ENCODE data around the gene ASTN2. TPM values are rescaled to one million over a fixed set of nuclear protein-coding genes. Genes with fewer than 3 reads are reported as not detected.

Gene ASTN2
- total RNA-seq, 1 donor from 2014 or later = 2.3 TPM

- Histone ChIP-seq H3K27ac (no peak overlapping the region), H3K4me3 (no peak overlapping the region), H3K4me1 (no peaks in the 10 kb centered on the region), H3K36me3 (no peaks in the 10 kb centered on the region), H3K27me3 (no peaks in the 10 kb centered on the region), H3K9me3 (no peaks in the 10 kb centered on the region)
- no peak for DNase-seq (ENCODE audit: low spot score in 2 of 2)
- no peak for TF ChIP-seq CTCF (IDR thresholded peaks at IDR 0.05)
- intact Hi-C loops (cut with DNase I) = loop anchor here (10.0 kb wide), 1 partner anchor 905 kb away; no protein-coding TSS in a partner anchor
Observed at GRCh38 chr9:116499986-116500871, 914.6 kb downstream of the ASTN2 start.

- no peaks in the 10 kb centered on the region for H3K4me1 ChIP-seq
- no peaks in the 10 kb centered on the region for H3K36me3 ChIP-seq
- H3K27me3 ChIP-seq = no peaks in the 10 kb centered on the region
- intact Hi-C loops (cut with DNase I) = loop anchor here (10.0 kb wide), 1 partner anchor 905 kb away; no protein-coding TSS in a partner anchor
- H3K9me3 ChIP-seq = no peaks in the 10 kb centered on the region
- no peak overlapping the region for H3K4me3 ChIP-seq
- no peak for TF ChIP-seq CTCF (IDR thresholded peaks at IDR 0.05)
- DNase-seq (ENCODE audit: low spot score in 2 of 2) = no peak
- no peak overlapping the region for H3K27ac ChIP-seq
Observed at GRCh38 chr9:116499434-116499833, 915.4 kb downstream of the ASTN2 start.

GRCh38 chr9:116497095-116497890, 917.6 kb downstream of the ASTN2 start:
- H3K27ac ChIP-seq = no peak overlapping the region
- H3K36me3 ChIP-seq = no peaks in the 10 kb centered on the region
- no peak for DNase-seq (ENCODE audit: low spot score in 2 of 2)
- intact Hi-C loops (cut with DNase I) = loop anchor here (10.0 kb wide), 1 partner anchor 902 kb away; no protein-coding TSS in a partner anchor
- H3K27me3 ChIP-seq = no peaks in the 10 kb centered on the region
- no peak overlapping the region for H3K4me3 ChIP-seq
- H3K4me1 ChIP-seq = no peaks in the 10 kb centered on the region
- no peaks in the 10 kb centered on the region for H3K9me3 ChIP-seq
- TF ChIP-seq CTCF (IDR thresholded peaks at IDR 0.05) = no peak

DNA sequence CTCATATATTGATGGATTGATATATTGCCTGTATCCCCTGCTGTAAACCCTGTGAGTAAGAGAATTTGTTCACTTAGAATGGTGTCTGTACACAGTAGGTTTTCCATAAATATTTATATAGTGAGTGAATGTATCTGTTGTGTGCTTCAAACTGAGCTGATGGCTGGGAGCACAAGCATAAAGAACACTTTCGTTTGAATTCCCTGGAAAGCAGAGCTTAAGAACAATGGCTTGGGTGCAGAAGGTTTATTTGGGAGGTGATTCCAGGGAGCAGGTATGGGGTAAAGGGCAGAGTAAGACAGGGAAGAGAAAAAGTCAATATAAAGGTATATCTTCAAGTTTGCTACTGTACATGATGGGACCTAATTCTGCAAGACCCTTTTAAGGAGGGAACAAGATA, 918.7 kb downstream of the ASTN2 start:
- no peak for TF ChIP-seq CTCF (IDR thresholded peaks at IDR 0.05)
- no peak overlapping the region for H3K4me3 ChIP-seq
- H3K36me3 ChIP-seq = no peaks in the 10 kb centered on the region
- no peaks in the 10 kb centered on the region for H3K4me1 ChIP-seq
- intact Hi-C loops (cut with DNase I) = loop anchor here (10.0 kb wide), 1 partner anchor 901 kb away; no protein-coding TSS in a partner anchor
- no peaks in the 10 kb centered on the region for H3K27me3 ChIP-seq
- H3K9me3 ChIP-seq = no peaks in the 10 kb centered on the region
- no peak for DNase-seq (ENCODE audit: low spot score in 2 of 2)
- no peak overlapping the region for H3K27ac ChIP-seq

DNA sequence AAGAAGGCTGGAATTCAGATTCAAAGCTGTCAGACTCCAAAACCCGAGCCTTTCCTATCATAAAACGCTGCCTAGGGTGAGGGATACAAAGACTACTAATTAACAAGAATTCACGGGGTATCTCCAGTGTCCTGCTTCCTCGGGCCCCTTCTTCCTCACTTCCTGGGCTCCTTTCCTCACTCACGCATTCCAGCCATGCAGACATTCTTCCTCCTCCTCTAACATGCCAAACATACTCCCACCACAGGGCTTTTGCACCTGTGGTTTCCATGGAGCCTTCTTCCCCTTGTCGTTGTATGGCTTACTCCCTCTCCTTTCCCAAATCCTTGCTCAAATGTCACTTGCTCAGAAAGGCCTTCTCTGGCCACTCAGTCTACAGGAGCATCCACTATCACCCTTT, 919.1 kb downstream of the ASTN2 start:
- Histone ChIP-seq H3K9me3 (no peaks in the 10 kb centered on the region), H3K36me3 (no peaks in the 10 kb centered on the region), H3K27ac (no peak overlapping the region), H3K27me3 (no peaks in the 10 kb centered on the region), H3K4me1 (no peaks in the 10 kb centered on the region), H3K4me3 (no peak overlapping the region)
- DNase-seq (ENCODE audit: low spot score in 2 of 2) = no peak
- intact Hi-C loops (cut with DNase I) = loop anchor here (10.0 kb wide), 1 partner anchor 901 kb away; no protein-coding TSS in a partner anchor
- no peak for TF ChIP-seq CTCF (IDR thresholded peaks at IDR 0.05)

Data from ascending aorta (tissue), 2 donors.